ENCODE results near the gene SVEP1. TPM values are rescaled to one million over a fixed set of nuclear protein-coding genes. Genes with fewer than 3 reads are reported as not detected.

Gene SVEP1
- total RNA-seq, result 16.2 and 98.9 TPM in 2 replicates

DNA sequence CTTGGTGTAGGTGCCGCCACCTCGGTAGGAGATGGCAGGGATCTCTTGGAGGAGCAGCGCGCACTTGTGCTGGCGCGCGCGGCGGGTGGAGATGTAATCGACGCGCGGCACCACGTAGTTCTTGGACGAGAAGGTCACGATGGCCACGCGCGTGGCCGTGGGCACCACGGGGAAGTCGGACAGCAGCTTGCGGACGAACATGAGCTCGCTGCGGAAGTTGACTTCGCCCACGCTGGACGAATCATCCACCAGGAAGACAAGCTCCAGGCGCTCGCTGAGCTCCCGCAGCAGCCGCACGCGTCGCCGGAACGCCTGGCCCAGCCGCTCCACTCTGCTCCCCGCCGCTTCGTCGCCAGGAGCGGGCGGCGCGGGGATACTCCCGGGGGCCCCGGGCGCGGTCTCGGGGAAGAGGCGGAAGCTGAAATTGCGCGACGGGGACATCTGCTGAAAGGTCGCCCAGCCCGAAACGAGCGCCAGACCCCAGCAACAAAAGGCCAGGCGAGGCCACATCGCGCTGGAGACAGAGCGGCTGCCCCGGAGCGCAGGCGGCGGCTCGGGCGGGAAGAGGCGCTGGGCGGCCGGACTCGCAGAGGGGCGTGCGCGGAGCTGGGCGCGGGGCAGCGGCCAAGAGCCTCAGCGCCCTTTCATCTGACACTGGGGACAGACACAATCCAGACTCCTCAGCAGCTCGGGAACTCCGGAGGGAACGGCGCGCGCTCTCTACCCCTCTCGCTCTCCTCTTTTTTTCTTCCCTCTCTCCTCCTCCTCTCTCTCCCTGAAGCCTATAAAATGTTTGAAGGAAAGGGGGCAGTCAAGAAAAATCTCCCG, at the start of gene SVEP1:
Gene SVEP1 (minus strand): TSS at position 708 of the 828 bp plus-strand sequence. CDS start 198 bp downstream, at position 510.

DNA sequence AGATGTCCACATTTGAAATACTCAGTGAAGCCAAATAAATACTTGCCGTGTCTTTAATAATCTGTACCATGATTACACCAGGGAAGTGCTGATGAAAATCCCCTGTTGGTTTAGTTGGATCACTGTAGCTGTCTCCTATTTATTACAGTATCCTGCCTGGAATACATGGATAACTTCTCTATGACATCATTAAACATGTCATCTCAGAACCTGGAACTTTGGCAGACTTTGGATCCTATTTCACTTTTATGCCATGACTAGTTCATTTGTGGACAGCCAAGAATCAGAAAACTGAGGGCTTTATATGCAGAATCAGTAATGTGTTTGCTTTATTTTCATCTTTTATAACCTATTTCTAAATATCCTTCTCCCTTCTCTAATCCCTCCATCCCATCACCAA, 241.8 kb downstream of the SVEP1 start, which contains the start of gene TXNDC8:
Gene TXNDC8 (minus strand): TSS at position 137 of the 400 bp plus-strand sequence.

Small RNA genes within 50 kb of the gene (small RNA-seq; reads per million reads assigned to genes)
- not detected for gene RNU6-1039P (ENCODE audit: low replicate concordance)

Other genes starting within 250 kb of the SVEP1 start
- gene TXNDC8, start 241.9 kb downstream of the SVEP1 start, total RNA-seq, result not detected in 2 replicates
- gene MUSK, start 89.0 kb upstream of the SVEP1 start, total RNA-seq, result 0.14 and 0.44 TPM in 2 replicates

Data from placental pericyte (primary cell).